Karpas-422 (cell line): ENCODE measurements around the gene SENP5. TPM values are rescaled to one million over a fixed set of nuclear protein-coding genes. Genes with fewer than 3 reads are reported as not detected.

Experiments used
- DNase-seq: peaks from one replicate; pipeline ENCODE4 v3.0.0-alpha.2; 2015
- H2AFZ ChIP-seq: fragments of 200-600 bp; sonication (generic); 2 replicates; pipeline ENCODE4 v1.6.1; 2014; ENCODE audit warnings: antibody characterized with exemption, low read length, mixed read lengths
- H3K27ac ChIP-seq: fragments of 200-600 bp; sonication (generic); 2 replicates; pipeline ENCODE4 v1.5.1; 2014; ENCODE audit warnings: mild to moderate bottlenecking, low read length, moderate library complexity
- H3K27me3 ChIP-seq: fragments of 200-600 bp; sonication (generic); 2 replicates; pipeline ENCODE4 v1.6.1; 2014; ENCODE audit warnings: low read length, mixed read lengths
- H3K36me3 ChIP-seq: fragments of 200-600 bp; sonication (generic); 2 replicates; pipeline ENCODE4 v1.6.1; 2014; ENCODE audit warnings: low read length, mixed read lengths; ENCODE audit not compliant: insufficient read depth
- H3K4me1 ChIP-seq: fragments of 200-600 bp; sonication (generic); 2 replicates; pipeline ENCODE4 v1.6.1; 2014; ENCODE audit warnings: mild to moderate bottlenecking, low read length, mixed read lengths
- H3K4me2 ChIP-seq: fragments of 200-600 bp; sonication (generic); 2 replicates; pipeline ENCODE4 v1.6.1; 2014; ENCODE audit warnings: low read length, low read depth, mild to moderate bottlenecking; ENCODE audit not compliant: poor library complexity, severe bottlenecking
- H3K4me3 ChIP-seq: fragments of 200-600 bp; sonication (generic); 2 replicates; pipeline ENCODE4 v1.5.1; 2014; ENCODE audit warnings: mild to moderate bottlenecking, antibody characterized with exemption, low read length, mixed read lengths
- H3K79me2 ChIP-seq: fragments of 200-600 bp; sonication (generic); 2 replicates; pipeline ENCODE4 v1.6.1; 2014; ENCODE audit warnings: mild to moderate bottlenecking, low read length, mixed read lengths
- H3K9ac ChIP-seq: fragments of 200-600 bp; sonication (generic); 2 replicates; pipeline ENCODE4 v1.6.0; 2014; ENCODE audit warnings: low read length
- H3K9me2 ChIP-seq: fragments of 200-600 bp; sonication (generic), shearing (Covaris generic); replicated peaks from 2 replicates; pipeline ENCODE4 v1.6.0; 2014; ENCODE audit warnings: mild to moderate bottlenecking, low read length, moderate library complexity; ENCODE audit not compliant: insufficient read depth
- H3K9me3 ChIP-seq: fragments of 300-700, 200-600 bp; sonication (generic); 2 replicates; pipeline ENCODE4 v1.6.1; 2014; ENCODE audit warnings: low read length, mixed read lengths
- H4K20me1 ChIP-seq: fragments of 200-600 bp; sonication (generic); 2 replicates; pipeline ENCODE4 v1.6.1; 2014; ENCODE audit warnings: mild to moderate bottlenecking, antibody characterized with exemption, low read length, low read depth; ENCODE audit not compliant: insufficient read depth
- total RNA-seq: library from RNA; depleted of rRNA; stranded (reverse); fragments of >200 nt; shearing (Covaris generic); gene quantifications from 2 replicates; pipeline ENCODE4 v1.2.3, GENCODE V29; 2014; ENCODE audit warnings: low replicate concordance

The SENP5 gene
- total RNA-seq, 1 experiment from 2014 or later, result 73.3 TPM

DNA sequence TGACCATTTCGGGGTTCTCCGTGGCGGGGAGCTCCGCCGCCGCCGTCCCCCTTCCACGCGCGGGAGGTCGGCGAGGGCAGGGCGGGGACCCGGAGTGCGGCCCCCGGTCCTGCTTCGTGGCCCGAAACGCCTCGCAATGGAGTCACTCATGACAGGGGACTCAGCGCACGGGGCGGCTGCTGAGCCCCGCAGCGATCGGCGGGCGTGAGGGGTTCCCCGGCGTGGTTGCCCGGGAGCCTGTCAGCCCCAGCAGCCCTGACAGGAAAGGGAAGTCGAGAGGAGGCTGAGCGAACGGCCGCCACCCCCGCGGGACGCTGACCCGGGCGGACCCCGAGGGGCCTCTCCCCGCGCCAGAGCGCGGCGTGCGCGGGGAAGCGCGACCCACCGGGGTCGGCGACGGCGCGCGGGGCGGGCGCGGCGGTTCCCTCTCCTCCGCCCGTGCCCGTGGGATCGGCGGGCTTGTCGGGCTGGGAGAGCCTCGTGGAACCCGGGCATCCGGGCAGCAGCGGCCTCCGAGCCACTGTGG is 101.5 kb downstream of the SENP5 start:
- H3K4me3 ChIP-seq, result peak overlapping the region; percentile 98
- peaks cover 4% of the 10 kb centered on the region; the same call in 1 of the 2 replicates for H3K9me3 ChIP-seq
- peaks cover 27% of the 10 kb centered on the region for H3K4me1 ChIP-seq
- H3K79me2 ChIP-seq, result no peaks in the 10 kb centered on the region
- H3K9me2 ChIP-seq, result no peaks in the 10 kb centered on the region
- peak; percentile 85 for DNase-seq
- no peaks in the 10 kb centered on the region for H4K20me1 ChIP-seq
- H2AFZ ChIP-seq, result peak overlapping the region; percentile 100
- peaks cover 4% of the 10 kb centered on the region; the same call in 1 of the 2 replicates for H3K27me3 ChIP-seq
- no peaks in the 10 kb centered on the region for H3K36me3 ChIP-seq
- peak overlapping the region; percentile 96 for H3K9ac ChIP-seq
- peak overlapping the region; percentile 100 for H3K4me2 ChIP-seq
- no peak overlapping the region for H3K27ac ChIP-seq

DNA sequence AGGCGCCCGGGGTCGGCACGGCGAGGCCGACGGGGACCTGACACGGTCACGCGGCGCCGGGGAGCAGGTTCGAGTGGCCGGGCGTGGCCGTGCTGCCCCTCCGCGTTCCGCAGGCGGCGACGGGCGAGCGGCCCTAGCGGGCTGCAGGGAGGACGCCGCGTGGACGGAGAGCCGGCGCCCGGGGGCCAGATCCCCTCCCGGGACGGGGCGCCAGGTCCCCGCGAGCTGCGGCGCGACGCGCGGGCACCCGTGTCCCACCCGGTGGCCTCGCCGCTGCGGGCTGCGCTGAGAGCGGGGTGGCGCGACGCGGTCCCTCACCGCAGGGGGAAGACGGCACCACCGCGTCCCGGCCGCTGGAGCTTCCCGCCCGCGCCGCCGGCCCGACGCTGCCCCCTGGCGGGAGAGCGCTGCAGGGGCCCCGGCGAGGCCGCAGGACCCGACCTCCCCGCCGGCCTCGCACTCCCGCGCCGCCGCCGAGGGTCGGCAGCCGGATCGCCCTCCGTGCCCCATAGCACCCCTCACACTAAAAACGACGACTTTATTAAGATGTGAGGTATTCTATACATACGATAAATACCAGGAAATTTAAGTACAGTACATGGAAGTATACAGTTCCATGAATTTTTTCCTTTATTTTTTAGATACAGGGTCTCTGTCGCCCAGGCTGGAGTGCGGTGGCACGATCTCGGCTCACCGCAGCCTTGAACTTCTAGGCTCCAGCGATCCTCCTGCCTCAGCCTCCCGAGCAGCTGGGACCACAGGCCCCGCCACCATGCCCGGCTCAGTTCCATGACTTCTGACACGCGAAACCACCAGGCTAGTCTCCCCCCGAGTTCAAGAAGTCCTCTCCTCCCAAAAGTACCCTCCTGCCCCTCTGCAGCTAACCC is 102.2 kb downstream of the SENP5 start:
- H3K4me1 ChIP-seq, result peaks cover 27% of the 10 kb centered on the region
- no peaks in the 10 kb centered on the region for H3K36me3 ChIP-seq
- H3K9ac ChIP-seq, result peak overlapping the region; percentile 96
- peak overlapping the region; percentile 98 for H3K4me3 ChIP-seq
- H3K9me2 ChIP-seq, result no peaks in the 10 kb centered on the region
- DNase-seq, result peak; percentile 93
- H3K79me2 ChIP-seq, result no peaks in the 10 kb centered on the region
- H4K20me1 ChIP-seq, result no peaks in the 10 kb centered on the region
- H3K9me3 ChIP-seq, result peaks cover 4% of the 10 kb centered on the region; the same call in 1 of the 2 replicates
- peaks cover 4% of the 10 kb centered on the region; the same call in 1 of the 2 replicates for H3K27me3 ChIP-seq
- H2AFZ ChIP-seq, result peak overlapping the region; percentile 100
- no peak overlapping the region for H3K27ac ChIP-seq
- H3K4me2 ChIP-seq, result peak overlapping the region; percentile 100

DNA sequence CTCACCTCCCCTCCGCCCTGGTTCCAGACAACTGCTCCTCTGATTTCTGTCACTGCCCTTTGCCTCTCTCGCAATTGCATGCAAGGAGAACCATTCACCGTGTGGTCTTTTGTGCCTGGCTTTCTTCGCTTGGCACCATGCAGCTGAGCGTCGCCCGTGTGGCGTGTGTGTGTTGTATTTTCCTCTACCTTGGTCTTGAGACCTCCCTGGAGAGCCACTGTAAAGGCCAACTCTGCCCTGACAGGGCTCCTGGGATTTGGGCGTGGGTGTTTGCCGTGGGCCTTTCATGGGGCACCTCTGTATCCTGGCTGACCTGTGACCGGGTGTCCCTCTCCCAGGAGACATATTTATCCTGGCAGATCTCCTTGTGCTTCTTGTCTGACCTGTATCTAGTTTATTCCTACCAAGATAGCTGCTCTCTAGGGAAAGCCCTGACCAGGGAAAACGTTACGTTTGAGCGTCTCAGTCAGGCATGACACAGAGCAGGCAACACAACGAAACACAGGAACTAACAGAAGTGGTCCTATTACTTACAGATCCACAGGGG is 102.9 kb downstream of the SENP5 start:
- peaks cover 4% of the 10 kb centered on the region; the same call in 1 of the 2 replicates for H3K27me3 ChIP-seq
- no peaks in the 10 kb centered on the region for H3K36me3 ChIP-seq
- no peaks in the 10 kb centered on the region for H3K79me2 ChIP-seq
- H2AFZ ChIP-seq, result no peak overlapping the region
- H3K4me3 ChIP-seq, result peak overlapping the region; percentile 98; the same call in 1 of the 2 replicates
- H3K4me1 ChIP-seq, result peaks cover 27% of the 10 kb centered on the region
- peaks cover 4% of the 10 kb centered on the region; the same call in 1 of the 2 replicates for H3K9me3 ChIP-seq
- H3K4me2 ChIP-seq, result peak overlapping the region; percentile 100
- H3K27ac ChIP-seq, result no peak overlapping the region
- H3K9me2 ChIP-seq, result no peaks in the 10 kb centered on the region
- no peaks in the 10 kb centered on the region for H4K20me1 ChIP-seq
- DNase-seq, result peak; percentile 70
- peak overlapping the region; percentile 4; the same call in 1 of the 2 replicates for H3K9ac ChIP-seq

DNA sequence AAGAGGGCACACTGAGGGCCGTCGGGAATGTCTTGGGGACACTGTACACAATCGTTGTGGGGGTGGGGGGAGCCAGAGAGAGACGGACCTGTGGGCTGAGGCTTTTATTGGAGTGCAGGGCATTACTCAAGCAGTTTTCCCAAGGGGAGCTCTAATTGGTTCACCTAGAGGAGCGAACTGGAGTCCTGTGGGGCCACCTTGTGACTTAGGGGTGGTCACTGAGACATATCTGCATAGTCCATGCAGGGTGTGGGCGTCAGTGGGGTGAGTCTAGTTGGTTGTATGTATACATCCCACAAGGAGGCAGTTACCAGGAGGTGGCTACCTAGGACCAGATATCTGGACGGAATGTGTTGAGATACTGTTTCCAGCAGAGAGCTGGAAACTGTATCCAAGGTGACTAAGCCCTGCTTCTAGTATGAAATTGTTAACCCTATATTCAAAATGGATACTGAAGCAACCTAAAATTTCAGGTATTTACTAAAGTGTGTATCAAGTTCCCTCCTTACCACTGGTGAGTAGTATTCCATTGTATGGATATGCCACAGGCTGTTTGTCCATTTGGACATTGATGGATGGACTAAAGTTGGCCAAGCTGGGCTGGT is 103.5 kb downstream of the SENP5 start:
- H3K9me3 ChIP-seq, result peaks cover 4% of the 10 kb centered on the region; the same call in 1 of the 2 replicates
- peak; percentile 70 for DNase-seq

DNA sequence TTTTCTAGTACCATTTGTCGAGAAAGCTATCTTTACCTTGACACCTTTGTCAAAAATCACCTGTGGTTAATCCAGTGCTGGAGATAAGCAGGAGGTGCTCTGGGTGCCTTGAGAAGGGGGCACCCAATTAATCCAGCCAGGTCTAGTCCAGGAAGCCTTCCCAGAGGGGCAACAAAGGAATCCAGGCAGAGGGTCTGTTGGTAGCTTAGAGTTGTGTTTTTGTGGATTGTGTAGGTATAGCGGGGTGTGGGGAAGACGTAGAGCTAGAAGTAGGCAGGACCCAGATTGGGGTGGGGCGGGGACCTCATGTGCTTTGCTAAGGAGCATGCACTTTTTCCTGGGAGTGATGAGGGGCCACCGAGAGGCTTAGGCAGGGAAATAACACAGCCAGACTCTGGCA is 106.9 kb downstream of the SENP5 start:
- H3K27me3 ChIP-seq, result peaks cover 8% of the 10 kb centered on the region; the same call in 1 of the 2 replicates
- H2AFZ ChIP-seq, result no peak overlapping the region
- H3K4me1 ChIP-seq, result peaks cover 18% of the 10 kb centered on the region
- no peak overlapping the region for H3K4me3 ChIP-seq
- H3K9me2 ChIP-seq, result no peaks in the 10 kb centered on the region
- no peaks in the 10 kb centered on the region for H3K36me3 ChIP-seq
- H3K9ac ChIP-seq, result no peak overlapping the region
- H3K27ac ChIP-seq, result no peak overlapping the region
- peaks cover 4% of the 10 kb centered on the region; the same call in 1 of the 2 replicates for H3K9me3 ChIP-seq
- no peak overlapping the region for H3K4me2 ChIP-seq
- no peaks in the 10 kb centered on the region for H3K79me2 ChIP-seq
- no peaks in the 10 kb centered on the region for H4K20me1 ChIP-seq
- no peak for DNase-seq

More for the DNA sequence above, 103.5 kb downstream of the SENP5 start:
- Histone ChIP-seq H3K4me3 (no peak overlapping the region), H3K79me2 (no peaks in the 10 kb centered on the region), H3K36me3 (no peaks in the 10 kb centered on the region), H3K27me3 (peaks cover 4% of the 10 kb centered on the region; the same call in 1 of the 2 replicates), H3K4me2 (peak overlapping the region; percentile 100), H3K9ac (no peak overlapping the region), H4K20me1 (no peaks in the 10 kb centered on the region), H3K9me2 (no peaks in the 10 kb centered on the region), H3K27ac (no peak overlapping the region), H2AFZ (no peak overlapping the region), H3K4me1 (peaks cover 27% of the 10 kb centered on the region)

DNA sequence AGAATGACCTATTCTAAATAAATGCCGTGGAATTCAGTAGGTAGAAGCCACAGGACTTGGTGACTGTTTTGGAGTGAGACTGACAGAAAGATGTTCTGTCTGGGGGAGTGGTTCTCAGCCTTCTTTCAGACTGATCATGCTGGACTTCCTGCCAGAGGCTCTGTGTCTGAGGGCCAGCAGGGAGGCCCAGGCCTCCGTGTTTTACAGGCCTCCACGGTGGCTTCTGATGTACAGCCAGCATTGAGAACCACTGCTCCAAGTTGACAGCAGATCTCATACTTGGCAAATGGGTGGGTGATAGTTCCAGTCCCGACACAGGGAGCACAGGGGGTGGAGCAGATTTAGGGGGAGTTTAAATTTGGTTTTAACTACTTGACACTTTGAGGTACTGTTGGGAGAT is 107.6 kb downstream of the SENP5 start:
- Histone ChIP-seq H3K9me2 (no peaks in the 10 kb centered on the region), H3K9ac (no peak overlapping the region), H3K4me3 (no peak overlapping the region), H2AFZ (no peak overlapping the region), H4K20me1 (no peaks in the 10 kb centered on the region), H3K36me3 (no peaks in the 10 kb centered on the region), H3K4me1 (peaks cover 13% of the 10 kb centered on the region), H3K4me2 (no peak overlapping the region), H3K9me3 (peaks cover 4% of the 10 kb centered on the region; the same call in 1 of the 2 replicates), H3K27me3 (peaks cover 8% of the 10 kb centered on the region; the same call in 1 of the 2 replicates), H3K27ac (no peak overlapping the region), H3K79me2 (no peaks in the 10 kb centered on the region)
- DNase-seq, result no peak

DNA sequence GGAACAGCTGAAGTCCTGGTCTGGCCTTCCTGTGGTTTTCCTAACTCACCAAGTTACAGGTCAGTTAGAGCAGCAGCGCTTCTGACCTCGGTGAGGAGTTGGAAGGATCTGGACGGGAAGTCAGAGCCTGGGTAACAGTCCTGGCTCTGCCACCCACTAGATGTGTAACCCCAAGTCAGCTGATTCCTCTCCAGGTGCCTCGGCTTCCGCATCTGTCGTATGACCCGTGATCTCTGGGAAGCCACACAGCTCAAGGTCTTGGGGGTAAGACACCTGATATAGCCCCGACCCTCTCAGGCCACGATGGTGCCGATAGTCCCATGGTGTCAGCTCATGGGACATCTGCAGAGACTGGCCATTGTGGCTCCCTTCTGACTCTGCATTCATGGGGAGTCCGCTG is 109.2 kb downstream of the SENP5 start:
- Histone ChIP-seq H3K4me2 (no peak overlapping the region), H4K20me1 (no peaks in the 10 kb centered on the region), H3K4me3 (no peak overlapping the region), H3K9ac (no peak overlapping the region), H3K79me2 (no peaks in the 10 kb centered on the region), H3K4me1 (peaks cover 5% of the 10 kb centered on the region; the same call in 1 of the 2 replicates), H3K36me3 (no peaks in the 10 kb centered on the region), H3K9me2 (no peaks in the 10 kb centered on the region), H2AFZ (no peak overlapping the region), H3K9me3 (no peaks in the 10 kb centered on the region), H3K27ac (no peak overlapping the region), H3K27me3 (0 out of 2 replicates have a peak, but pooled peaks cover 8% of the 10 kb centered on the region)
- DNase-seq, result no peak
